Astrocyte (in vitro differentiated cells and primary cell): ENCODE measurements around the gene SAA4. TPM values are rescaled to one million over a fixed set of nuclear protein-coding genes. Genes with fewer than 3 reads are reported as not detected.
"Not testable (repeated sequence)": the region's sequence is repeated elsewhere in the genome, so short reads cannot be mapped to it uniquely, and the experiment has no call there.

ENCODE experiments used
- DNase-seq: peaks from one replicate; pipeline ENCODE4 v3.0.0-alpha.2; 2010; ENCODE audit warnings: low read depth
- FAIRE-seq: peaks from 2 replicates; lab custom pipeline; 2011; peaks lifted over from hg19 to GRCh38; lab: Jason Lieb, UNC
- H2AFZ ChIP-seq: 2 replicates; pipeline ENCODE4 v1.6.0; 2012; ENCODE audit warnings: low read depth, low read length, inconsistent platforms
- H3K27ac ChIP-seq: 2 replicates; pipeline ENCODE4 v1.5.1; 2011; ENCODE audit warnings: low read depth, low read length, inconsistent platforms
- H3K27me3 ChIP-seq: 2 replicates; pipeline ENCODE4 v1.6.0; 2011; ENCODE audit warnings: low read length, inconsistent platforms; ENCODE audit not compliant: insufficient read depth
- H3K36me3 ChIP-seq: 2 replicates; pipeline ENCODE4 v1.5.1; 2011; ENCODE audit warnings: low read length, inconsistent platforms; ENCODE audit not compliant: insufficient read depth
- H3K4me1 ChIP-seq: 2 replicates; pipeline ENCODE4 v1.5.1; 2011; ENCODE audit warnings: low read length, inconsistent platforms; ENCODE audit not compliant: insufficient read depth
- H3K4me2 ChIP-seq: 2 replicates; pipeline ENCODE4 v1.6.0; 2012; ENCODE audit warnings: low read length, inconsistent platforms
- H3K4me3 ChIP-seq: 2 replicates; pipeline ENCODE4 v1.5.1; 2011; ENCODE audit warnings: low read depth, mild to moderate bottlenecking, low read length, inconsistent platforms; ENCODE audit not compliant: insufficient read depth
- H3K79me2 ChIP-seq: 2 replicates; pipeline ENCODE4 v1.6.0; 2012; ENCODE audit warnings: mild to moderate bottlenecking, low read length, inconsistent platforms; ENCODE audit not compliant: insufficient read depth
- H3K9ac ChIP-seq: 2 replicates; pipeline ENCODE4 v1.6.0; 2012; ENCODE audit warnings: mild to moderate bottlenecking, low read length, inconsistent platforms
- H3K9me3 ChIP-seq: 2 replicates; pipeline ENCODE4 v1.5.1; 2012; ENCODE audit warnings: low read depth, mild to moderate bottlenecking, low read length, inconsistent platforms; ENCODE audit not compliant: insufficient read depth
- H4K20me1 ChIP-seq: 2 replicates; pipeline ENCODE4 v1.6.0; 2012; ENCODE audit warnings: low read length, inconsistent platforms; ENCODE audit not compliant: insufficient read depth
- H3K27ac Mint-ChIP-seq: one replicate; pipeline ENCODE4 v1.8.0; 2021; ENCODE audit warnings: mild to moderate bottlenecking, mixed read lengths; ENCODE audit not compliant: unreplicated experiment
- H3K27me3 Mint-ChIP-seq: one replicate; pipeline ENCODE4 v1.8.0; 2021; ENCODE audit warnings: low read depth, mixed read lengths; ENCODE audit not compliant: unreplicated experiment
- H3K36me3 Mint-ChIP-seq: one replicate; pipeline ENCODE4 v1.8.0; 2021; ENCODE audit warnings: low read depth, mixed read lengths; ENCODE audit not compliant: unreplicated experiment
- H3K4me1 Mint-ChIP-seq: one replicate; pipeline ENCODE4 v1.8.0; 2021; ENCODE audit warnings: low read depth, mixed read lengths; ENCODE audit not compliant: unreplicated experiment
- H3K4me3 Mint-ChIP-seq: one replicate; pipeline ENCODE4 v1.8.0; 2021; ENCODE audit warnings: mild to moderate bottlenecking, moderate library complexity, mixed read lengths; ENCODE audit not compliant: unreplicated experiment
- H3K9me3 Mint-ChIP-seq: one replicate; pipeline ENCODE4 v1.8.0; 2021; ENCODE audit warnings: mild to moderate bottlenecking, mixed read lengths; ENCODE audit not compliant: unreplicated experiment
- CTCF ChIP-seq: IDR thresholded peaks from 2 replicates; pipeline ENCODE4 v1.5.1; 2011; ENCODE audit warnings: low read depth, mild to moderate bottlenecking, inconsistent platforms, low read length, moderate library complexity; ENCODE audit not compliant: insufficient read depth
- EZH2 ChIP-seq: IDR thresholded peaks from 2 replicates; pipeline ENCODE4 v1.6.1; 2012; ENCODE audit warnings: mild to moderate bottlenecking, low read length, inconsistent platforms; ENCODE audit not compliant: insufficient read depth
- total RNA-seq: library from RNA; stranded (reverse); gene quantifications from 2 replicates; pipeline ENCODE4 v1.2.1, GENCODE V29; 2021

Gene SAA4
- total RNA-seq, 1 donor from 2014 or later, result not detected

DNA sequence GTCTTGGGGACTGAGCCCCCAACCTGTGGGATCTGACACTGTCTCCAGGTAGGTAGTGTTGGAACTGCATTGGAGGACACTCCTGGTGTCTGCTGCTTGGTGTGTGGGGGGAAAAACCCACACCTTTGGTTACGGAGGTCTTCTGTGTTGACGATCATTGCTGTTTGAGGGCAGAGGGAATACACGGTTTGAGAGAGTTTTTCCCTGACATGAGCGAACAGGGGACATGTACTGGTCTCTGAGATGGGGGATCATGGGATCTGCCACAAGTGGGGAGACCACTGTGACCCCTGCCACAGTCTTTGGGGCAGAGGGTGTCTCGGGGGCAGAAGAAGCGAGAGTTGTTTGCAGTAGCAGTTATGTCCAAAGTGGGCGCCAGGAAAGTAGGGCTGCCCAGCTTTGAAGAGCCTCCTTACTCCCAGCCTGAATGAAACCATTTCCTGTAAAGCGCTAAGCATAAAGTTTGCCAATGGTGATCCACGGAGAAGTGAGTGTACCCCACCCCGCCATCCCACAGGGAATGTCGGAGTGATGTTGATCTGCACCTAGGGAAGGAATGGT is 17.3 kb upstream of the SAA4 start:
- no peak overlapping the region for H3K4me3 ChIP-seq
- H3K79me2 ChIP-seq, result no peaks in the 10 kb centered on the region
- Mint-ChIP-seq H3K27ac (no peak overlapping the region), H3K9me3 (no peaks in the 10 kb centered on the region), H3K27me3 (peaks cover 11% of the 10 kb centered on the region), H3K4me3 (no peak overlapping the region), H3K36me3 (no peaks in the 10 kb centered on the region), H3K4me1 (no peaks in the 10 kb centered on the region)
- no peaks in the 10 kb centered on the region for H3K9me3 ChIP-seq
- DNase-seq (no peak), FAIRE-seq (no peak)
- no peak overlapping the region for H3K4me2 ChIP-seq
- H3K36me3 ChIP-seq, result no peaks in the 10 kb centered on the region
- TF ChIP-seq EZH2 (no peak), CTCF (no peak)
- H3K4me1 ChIP-seq, result no peaks in the 10 kb centered on the region
- H3K9ac ChIP-seq, result no peak overlapping the region
- H2AFZ ChIP-seq, result no peak overlapping the region
- H4K20me1 ChIP-seq, result no peaks in the 10 kb centered on the region
- H3K27me3 ChIP-seq, result no peaks in the 10 kb centered on the region
- H3K27ac ChIP-seq, result no peak overlapping the region

- H3K4me3 Mint-ChIP-seq, result no peak overlapping the region
- Histone ChIP-seq H3K9me3 (no peaks in the 10 kb centered on the region), H2AFZ (no peak overlapping the region), H3K79me2 (no peaks in the 10 kb centered on the region), H3K27me3 (no peaks in the 10 kb centered on the region), H4K20me1 (no peaks in the 10 kb centered on the region), H3K9ac (no peak overlapping the region), H3K27ac (no peak overlapping the region), H3K36me3 (no peaks in the 10 kb centered on the region), H3K4me1 (no peaks in the 10 kb centered on the region), H3K4me2 (no peak overlapping the region), H3K4me3 (no peak overlapping the region)
- TF ChIP-seq EZH2, result no peak
- TF ChIP-seq CTCF, result no peak
- no peak overlapping the region for H3K27ac Mint-ChIP-seq
- FAIRE-seq (no peak), DNase-seq (no peak)
- H3K4me1 Mint-ChIP-seq, result peaks cover 1% of the 10 kb centered on the region
- H3K27me3 Mint-ChIP-seq, result peaks cover 15% of the 10 kb centered on the region
- H3K36me3 Mint-ChIP-seq, result no peaks in the 10 kb centered on the region
- no peaks in the 10 kb centered on the region for H3K9me3 Mint-ChIP-seq
These were observed 16.6 kb upstream of the SAA4 start for GRCh38 chr11:18253233-18253632.

DNA sequence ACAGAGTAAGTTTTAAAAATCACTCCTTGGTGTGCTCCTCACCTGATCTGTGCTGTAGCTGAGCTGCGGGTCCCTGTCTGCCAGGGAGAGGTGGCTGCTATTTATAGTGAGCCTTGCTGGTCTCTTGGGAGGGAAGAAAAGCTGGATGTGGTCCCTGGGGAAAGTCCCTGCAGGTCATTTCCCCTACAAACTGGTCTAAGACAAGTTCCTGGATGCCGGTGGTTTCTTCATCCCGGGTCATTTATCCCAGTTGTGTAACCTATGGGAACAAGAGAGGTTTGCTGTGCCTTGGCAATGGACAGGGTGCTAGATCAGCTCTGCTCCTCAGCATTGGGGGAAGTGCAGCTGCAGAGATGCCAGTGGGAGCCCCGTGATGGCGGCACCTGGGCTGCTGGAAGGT is 12.0 kb upstream of the SAA4 start, which contains the start of gene SAA2:
Gene SAA2, minus strand, starts transcription at position 108 of the 400 bp plus-strand sequence. CDS start 657 bp downstream, outside the sequence.
- Mint-ChIP-seq H3K27ac (no peak within 1 kb of the TSS), H3K4me1 (peaks cover 8% of the 10 kb centered on the region), H3K9me3 (no peaks in the 10 kb centered on the region), H3K36me3 (peaks cover 1% of the 10 kb centered on the region), H3K27me3 (peaks cover 10% of the 10 kb centered on the region), H3K4me3 (no peak within 1 kb of the TSS)
- H3K27ac ChIP-seq, result no peak within 1 kb of the TSS
- H2AFZ ChIP-seq, result no peak within 1 kb of the TSS
- H3K4me1 ChIP-seq, result no peaks in the 10 kb centered on the region
- no peak within 1 kb of the TSS for H3K4me3 ChIP-seq
- no peak within 1 kb of the TSS for H3K4me2 ChIP-seq
- no peak within 1 kb of the TSS for H3K9ac ChIP-seq
- H3K79me2 ChIP-seq, result no peaks in the 10 kb centered on the region
- no peak for TF ChIP-seq CTCF
- no peak for TF ChIP-seq EZH2
- H3K27me3 ChIP-seq, result no peaks in the 10 kb centered on the region
- H3K36me3 ChIP-seq, result no peaks in the 10 kb centered on the region
- no peaks in the 10 kb centered on the region for H3K9me3 ChIP-seq
- H4K20me1 ChIP-seq, result no peaks in the 10 kb centered on the region
- no peak for FAIRE-seq
- DNase-seq, result no peak

GRCh38 chr11:18247191-18247581 is 10.6 kb upstream of the SAA4 start:
- not testable (repeated sequence) for H3K9me3 Mint-ChIP-seq, H3K9me3 ChIP-seq, H3K4me2 ChIP-seq, H3K27me3 Mint-ChIP-seq, H3K4me1 Mint-ChIP-seq, H3K27me3 ChIP-seq, H4K20me1 ChIP-seq, H3K36me3 Mint-ChIP-seq, DNase-seq, H3K27ac ChIP-seq, H3K79me2 ChIP-seq, H3K4me3 ChIP-seq, H3K9ac ChIP-seq, FAIRE-seq, H3K4me1 ChIP-seq, H3K36me3 ChIP-seq, H3K4me3 Mint-ChIP-seq, H3K27ac Mint-ChIP-seq, H2AFZ ChIP-seq
